Right lobe of liver (tissue), 6 donors: ENCODE measurements around the gene NCOA5. TPM values are rescaled to one million over a fixed set of nuclear protein-coding genes. Genes with fewer than 3 reads are reported as not detected.

Experiments
- ATAC-seq, 4 donors: fragments of 200-7000 bp; cut with Tn5 transposase; one replicate each; pipeline ENCODE4 v1.9.1; 2020; ENCODE audit warnings: mild to moderate bottlenecking in 4 of 4, moderate library complexity in 4 of 4
- DNase-seq, 3 donors: peaks; one replicate each; pipeline ENCODE4 v3.0.0-alpha.2; 2020
- H3K27ac ChIP-seq, 3 donors: fragments of 200-600 bp; one replicate each; pipeline ENCODE4 v1.8.0; 2022
- H3K27me3 ChIP-seq, 2 donors: fragments of 200-600 bp; one replicate each; pipeline ENCODE4 v1.8.0; 2022
- H3K36me3 ChIP-seq, 4 donors: fragments of 200-600 bp; sonication (generic) in 1 of 4; one replicate each; pipeline versions ENCODE4 v1.5.1 to v1.8.0; 2017 to 2022; ENCODE audit warnings: control low read depth in 1 of 4
- H3K4me1 ChIP-seq, 4 donors: fragments of 200-600 bp; sonication (generic) in 1 of 4; one replicate each; pipeline versions ENCODE4 v1.5.1 to v1.8.0; 2017 to 2022; ENCODE audit warnings: control low read depth in 1 of 4
- H3K4me3 ChIP-seq, 3 donors: fragments of 200-600 bp; one replicate each; pipeline ENCODE4 v1.8.0; 2022
- H3K9me3 ChIP-seq, 4 donors: fragments of 200-600 bp; sonication (generic) in 1 of 4; one replicate each; pipeline versions ENCODE4 v1.5.1 to v1.8.0; 2017 to 2022; ENCODE audit warnings: control low read depth in 1 of 4
- CTCF ChIP-seq, 4 donors: fragments of 200-600 bp in 3 of 4; fragments of 450-650 bp in 1 of 4; IDR thresholded peaks; one replicate each; pipeline versions ENCODE4 v1.5.1 to v1.8.0; 2016 to 2022; ENCODE audit warnings: antibody characterized with exemption in 4 of 4, mild to moderate bottlenecking in 2 of 4
- POLR2A ChIP-seq: fragments of 450-650 bp; IDR thresholded peaks from one replicate; pipeline ENCODE4 v1.6.1; 2017; ENCODE audit warnings: antibody characterized with exemption, mild to moderate bottlenecking
- WGBS: methylation state at CpG from one replicate; pipeline ENCODE4 v1.1.6; 2018; ENCODE audit warnings: low coverage, low lambda C conversion rate; ENCODE audit not compliant: insufficient coverage; ENCODE audit errors: missing lambda C conversion rate; 5-methylcytosine and 5-hydroxymethylcytosine counted together
- intact Hi-C, 2 donors: fragments of 100-400 bp; cut with DNase I; formaldehyde crosslinking; loops; one replicate each; pipeline versions ENCODE4 v1.11.2 to v1.14.1; 2022
- total RNA-seq, 6 experiments: library from RNA; depleted of rRNA in 2 of 6; stranded (reverse); fragments of >200 nt in 2 of 6; fragmentation: NEBNext Ultra II Directional in 3 of 6; extraction: Animal tissue kit (Norgen Biotek cat#: 25700) in 3 of 6; gene quantifications; one replicate each; pipeline versions ENCODE4 v1.1.0 to v1.2.4, GENCODE V29; 2016 to 2023
- donor health status: DM: no; HTN: yes; CAD: no.
- donor health status: DM: no; HTN: no; CAD: no.
- donor health status: DM: no; HTN: no; CAD: no.
- donor health status: DM: no; HTN: yes; CAD: no.
- donor health status: DM: no; HTN: yes; CAD: no.

Gene NCOA5
- total RNA-seq, 6 experiments from 2014 or later: 5.1 to 10.4 (median 8.8) TPM

- Histone ChIP-seq H3K4me1 (peaks cover 0 to 53% (median 12%) of the 10 kb centered on the region in 4 donors), H3K4me3 (no peak overlapping the region), H3K27ac (no peak overlapping the region), H3K36me3 (no peaks in the 10 kb centered on the region), H3K27me3 (no peaks in the 10 kb centered on the region), H3K9me3 (no peaks in the 10 kb centered on the region)
- ATAC-seq (no peak), DNase-seq (no peak)
- intact Hi-C loops: no loop called here
- no peak for TF ChIP-seq CTCF (IDR thresholded peaks at IDR 0.05)
- no peak for TF ChIP-seq POLR2A
- 72% methylated on average over 2 of the region's 3 CpGs for WGBS
Measured at GRCh38 chr20:46084805-46085178, 5.0 kb downstream of the NCOA5 start.

GRCh38 chr20:46083531-46084061 lies 6.2 kb downstream of the NCOA5 start:
- intact Hi-C loops: no loop called here
- WGBS: 88% methylated on average over 1 of the region's 1 CpG

DNA sequence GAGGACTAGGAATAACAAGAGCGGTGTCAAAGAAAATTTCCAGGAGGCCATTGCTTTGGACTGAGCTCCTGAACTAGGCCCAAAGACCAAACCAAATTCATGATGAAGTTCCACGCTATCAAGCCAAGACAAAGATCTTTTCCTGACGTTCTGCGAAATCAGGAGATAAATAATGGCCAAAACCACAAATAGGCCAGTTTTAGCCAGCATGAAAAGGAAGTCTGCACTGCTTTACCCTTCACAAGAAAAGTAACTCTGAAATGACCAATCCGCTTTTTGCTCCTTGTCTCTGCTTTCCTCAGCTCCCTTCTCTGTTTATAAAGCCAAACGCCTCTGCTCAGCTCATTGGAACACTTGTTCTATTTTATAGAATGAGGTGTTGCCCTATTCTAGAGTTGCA lies 6.7 kb downstream of the NCOA5 start:
- TF ChIP-seq POLR2A (no peak), CTCF (IDR thresholded peaks at IDR 0.05) (no peak)
- Histone ChIP-seq H3K36me3 (peaks cover 0 to 8% (median 0%) of the 10 kb centered on the region in 4 donors), H3K4me1 (peaks cover 0 to 47% (median 12%) of the 10 kb centered on the region in 4 donors), H3K27ac (no peak overlapping the region), H3K9me3 (no peaks in the 10 kb centered on the region), H3K27me3 (no peaks in the 10 kb centered on the region), H3K4me3 (no peak overlapping the region)
- WGBS: 67% methylated on average over 6 of the region's 6 CpGs
- ATAC-seq (no peak), DNase-seq (no peak)
- intact Hi-C loops: no loop called here

More at GRCh38 chr20:46083531-46084061, 6.2 kb downstream of the NCOA5 start:
- Histone ChIP-seq H3K27me3 (no peaks in the 10 kb centered on the region), H3K4me1 (peaks cover 0 to 52% (median 12%) of the 10 kb centered on the region in 4 donors), H3K9me3 (no peaks in the 10 kb centered on the region), H3K4me3 (no peak overlapping the region), H3K27ac (no peak overlapping the region), H3K36me3 (peaks cover 0 to 6% (median 0%) of the 10 kb centered on the region in 4 donors)
- no peak for TF ChIP-seq POLR2A
- no peak for TF ChIP-seq CTCF (IDR thresholded peaks at IDR 0.05)
- no peak for ATAC-seq
- DNase-seq: no peak

DNA sequence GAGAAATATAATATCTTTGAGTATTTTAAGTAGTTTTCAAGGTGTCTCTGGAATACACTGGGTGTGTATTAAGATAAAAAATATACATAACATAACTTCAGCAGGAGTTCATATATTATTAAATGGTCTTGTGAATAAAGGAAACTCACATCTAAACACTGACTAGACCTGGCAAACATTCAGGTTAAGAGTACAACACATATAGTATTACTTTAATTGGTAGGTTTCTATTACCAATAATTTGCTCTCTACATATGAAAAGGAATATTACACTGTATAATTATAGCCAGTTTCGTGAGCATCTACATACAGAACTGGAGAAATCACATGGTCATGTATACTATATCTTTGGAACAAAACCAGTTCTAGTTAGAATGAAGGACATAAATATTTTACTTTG lies 8.7 kb downstream of the NCOA5 start:
- Histone ChIP-seq H3K9me3 (no peaks in the 10 kb centered on the region), H3K36me3 (peaks cover 0 to 8% (median under 1%) of the 10 kb centered on the region in 4 donors), H3K27me3 (no peaks in the 10 kb centered on the region), H3K4me3 (no peak overlapping the region), H3K4me1 (peaks cover 0 to 26% (median 7%) of the 10 kb centered on the region in 4 donors), H3K27ac (no peak overlapping the region)
- ATAC-seq (no peak), DNase-seq (no peak)
- intact Hi-C loops: no loop called here
- no peak for TF ChIP-seq POLR2A
- TF ChIP-seq CTCF (IDR thresholded peaks at IDR 0.05): no peak
- 100% methylated on average over 1 of the region's 1 CpG for WGBS
